Duodenal mucosa (tissue), 2 donors: ENCODE data around the gene SIK2.

Experiments
- H3K27ac ChIP-seq: one replicate; pipeline ENCODE4 v1.7.0; 2013; ENCODE audit warnings: low read depth, low read length
- H3K27me3 ChIP-seq, 2 donors: one replicate each; pipeline ENCODE4 v1.7.0; 2013; ENCODE audit warnings: low read length in 2 of 2, control low read depth in 1 of 2; ENCODE audit not compliant: insufficient read depth in 2 of 2, control insufficient read depth in 1 of 2
- H3K36me3 ChIP-seq, 2 donors: one replicate each; pipeline ENCODE4 v1.7.0; 2013; ENCODE audit warnings: low read length in 2 of 2, control low read depth in 1 of 2; ENCODE audit not compliant: insufficient read depth in 2 of 2, control insufficient read depth in 1 of 2
- H3K4me1 ChIP-seq, 2 donors: one replicate each; pipeline ENCODE4 v1.7.0; 2013; ENCODE audit warnings: low read length in 2 of 2, control low read depth in 1 of 2; ENCODE audit not compliant: insufficient read depth in 2 of 2, control insufficient read depth in 1 of 2
- H3K4me3 ChIP-seq, 2 donors: one replicate each; pipeline ENCODE4 v1.7.0; 2013; ENCODE audit warnings: low read length in 2 of 2, low read depth in 1 of 2
- H3K9ac ChIP-seq, 2 donors: one replicate each; pipeline ENCODE4 v1.7.0; 2013; ENCODE audit warnings: low read length in 2 of 2, low read depth in 1 of 2
- H3K9me3 ChIP-seq, 2 donors: one replicate each; pipeline ENCODE4 v1.7.0; 2013; ENCODE audit warnings: low read length in 2 of 2, control low read depth in 1 of 2; ENCODE audit not compliant: control insufficient read depth in 1 of 2

The SIK2 gene

GRCh38 chr11:111581341-111581740, 20.9 kb upstream of the SIK2 start:
- H3K4me1 ChIP-seq = no peaks in the 10 kb centered on the region
- no peak overlapping the region for H3K9ac ChIP-seq
- H3K27ac ChIP-seq = no peak overlapping the region
- no peaks in the 10 kb centered on the region for H3K9me3 ChIP-seq
- no peaks in the 10 kb centered on the region for H3K27me3 ChIP-seq
- no peak overlapping the region for H3K4me3 ChIP-seq
- no peaks in the 10 kb centered on the region for H3K36me3 ChIP-seq

GRCh38 chr11:111582163-111582562, 20.1 kb upstream of the SIK2 start:
- no peak overlapping the region for H3K9ac ChIP-seq
- H3K9me3 ChIP-seq = no peaks in the 10 kb centered on the region
- no peaks in the 10 kb centered on the region for H3K4me1 ChIP-seq
- H3K36me3 ChIP-seq = no peaks in the 10 kb centered on the region
- H3K27ac ChIP-seq = no peak overlapping the region
- H3K27me3 ChIP-seq = no peaks in the 10 kb centered on the region
- no peak overlapping the region for H3K4me3 ChIP-seq

DNA sequence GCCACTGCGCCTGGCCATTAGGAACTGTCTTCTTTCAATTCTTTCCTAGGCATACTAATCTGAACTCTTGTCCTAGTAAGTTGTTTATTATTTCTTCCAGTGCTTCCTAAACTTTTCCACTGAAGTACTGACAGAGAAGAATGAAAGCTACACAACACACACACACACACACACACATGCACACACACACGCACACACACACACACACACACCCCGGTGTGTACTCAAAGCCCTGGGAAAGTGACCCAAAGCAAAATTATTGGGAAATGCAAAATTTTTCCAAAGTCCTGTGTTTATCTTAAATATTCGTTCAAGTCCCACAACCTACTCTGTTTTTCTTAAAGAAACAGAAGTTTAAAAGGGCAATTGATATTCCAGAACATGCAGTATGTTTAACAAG, 19.4 kb upstream of the SIK2 start:
- Histone ChIP-seq H3K9me3 (no peaks in the 10 kb centered on the region), H3K36me3 (no peaks in the 10 kb centered on the region), H3K27ac (no peak overlapping the region), H3K4me3 (no peak overlapping the region), H3K4me1 (no peaks in the 10 kb centered on the region), H3K27me3 (no peaks in the 10 kb centered on the region), H3K9ac (no peak overlapping the region)

DNA sequence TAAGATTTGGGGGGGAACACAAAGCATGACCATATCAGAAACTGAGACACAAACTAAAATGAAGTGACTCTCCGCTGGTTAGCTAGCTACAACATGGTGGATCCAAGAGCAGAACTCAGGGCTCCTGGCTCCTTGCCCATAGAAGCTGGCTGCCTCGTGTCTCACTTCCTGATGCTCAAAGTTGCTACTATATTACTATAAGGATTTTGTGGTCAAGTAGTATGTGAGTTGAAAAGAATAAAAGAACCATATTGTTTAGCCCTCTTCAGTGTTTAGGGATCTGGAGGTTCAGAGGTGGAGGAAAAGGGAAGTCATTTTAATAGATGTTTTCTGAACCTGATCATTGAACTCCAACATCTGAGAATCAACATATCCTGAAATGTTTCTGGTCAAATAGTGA, 16.9 kb upstream of the SIK2 start:
- Histone ChIP-seq H3K27me3 (no peaks in the 10 kb centered on the region), H3K27ac (no peak overlapping the region), H3K4me1 (peaks cover 0 to 5% of the 10 kb centered on the region in 2 donors), H3K9ac (no peak overlapping the region), H3K9me3 (no peaks in the 10 kb centered on the region), H3K4me3 (no peak overlapping the region), H3K36me3 (no peaks in the 10 kb centered on the region)

DNA sequence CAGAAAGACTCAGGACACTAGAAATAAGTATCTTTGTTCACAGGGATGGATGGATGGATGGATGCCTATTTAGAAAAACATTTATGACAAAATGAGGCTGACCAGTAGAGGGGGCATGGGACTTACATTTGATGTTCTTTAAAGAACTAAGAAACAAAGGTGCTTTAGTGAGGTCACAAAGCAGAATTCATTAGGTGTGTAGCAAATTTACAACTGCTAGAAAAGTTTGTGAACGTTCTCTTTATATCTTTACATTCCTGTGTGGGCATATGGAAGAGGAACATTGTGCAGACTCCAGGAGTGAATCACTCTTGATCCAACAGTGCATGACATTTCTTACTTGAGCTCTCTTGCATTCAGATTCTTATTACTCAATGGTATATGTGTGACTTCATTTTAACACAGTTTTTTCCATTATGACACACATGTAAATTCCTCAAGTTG, 15.8 kb upstream of the SIK2 start:
- no peak overlapping the region for H3K4me3 ChIP-seq
- no peaks in the 10 kb centered on the region for H3K27me3 ChIP-seq
- no peaks in the 10 kb centered on the region for H3K9me3 ChIP-seq
- no peak overlapping the region for H3K27ac ChIP-seq
- no peaks in the 10 kb centered on the region for H3K36me3 ChIP-seq
- no peak overlapping the region for H3K9ac ChIP-seq
- H3K4me1 ChIP-seq = peaks cover 0 to 6% of the 10 kb centered on the region in 2 donors

- no peak overlapping the region for H3K27ac ChIP-seq
- H3K4me3 ChIP-seq = no peak overlapping the region
- no peaks in the 10 kb centered on the region for H3K27me3 ChIP-seq
- H3K4me1 ChIP-seq = peaks cover 0 to 6% of the 10 kb centered on the region in 2 donors
- no peaks in the 10 kb centered on the region for H3K9me3 ChIP-seq
- no peak overlapping the region for H3K9ac ChIP-seq
- no peaks in the 10 kb centered on the region for H3K36me3 ChIP-seq
These were observed 13.1 kb upstream of the SIK2 start for GRCh38 chr11:111589114-111589513.

- Histone ChIP-seq H3K9me3 (no peaks in the 10 kb centered on the region), H3K27me3 (no peaks in the 10 kb centered on the region), H3K4me1 (peaks cover 0 to 6% of the 10 kb centered on the region in 2 donors), H3K27ac (no peak overlapping the region), H3K9ac (no peak overlapping the region), H3K36me3 (no peaks in the 10 kb centered on the region), H3K4me3 (no peak overlapping the region)
These were observed 12.3 kb upstream of the SIK2 start for GRCh38 chr11:111589886-111590499.

- peaks cover 0 to 6% of the 10 kb centered on the region in 2 donors for H3K4me1 ChIP-seq
- H3K9me3 ChIP-seq = no peaks in the 10 kb centered on the region
- no peaks in the 10 kb centered on the region for H3K27me3 ChIP-seq
- no peak overlapping the region for H3K4me3 ChIP-seq
- no peak overlapping the region for H3K9ac ChIP-seq
- H3K27ac ChIP-seq = no peak overlapping the region
- no peaks in the 10 kb centered on the region for H3K36me3 ChIP-seq
These were observed 10.9 kb upstream of the SIK2 start for GRCh38 chr11:111591187-111591960.

DNA sequence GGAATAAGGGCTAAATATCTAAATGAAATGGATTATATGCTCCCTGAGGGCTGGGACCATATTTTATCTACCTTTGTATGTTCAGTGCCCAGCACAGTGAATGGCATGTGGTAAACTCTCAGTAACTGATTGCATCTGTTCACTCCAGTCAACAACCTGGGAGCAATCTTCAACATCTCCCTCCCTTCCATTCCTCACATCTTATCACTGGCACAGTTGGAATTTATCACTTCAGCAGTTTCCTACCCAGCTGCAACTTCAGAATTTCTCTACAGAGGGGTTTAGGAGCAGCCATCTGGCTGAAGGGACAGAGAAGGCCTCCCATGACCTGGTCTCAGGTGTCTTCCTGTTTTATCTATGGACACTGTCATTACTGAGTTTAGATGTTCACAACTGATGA, 9.8 kb upstream of the SIK2 start:
- H3K4me1 ChIP-seq = peaks cover 0 to 6% of the 10 kb centered on the region in 2 donors
- no peaks in the 10 kb centered on the region for H3K27me3 ChIP-seq
- no peaks in the 10 kb centered on the region for H3K9me3 ChIP-seq
- no peak overlapping the region for H3K27ac ChIP-seq
- no peaks in the 10 kb centered on the region for H3K36me3 ChIP-seq
- H3K4me3 ChIP-seq = no peak overlapping the region
- no peak overlapping the region for H3K9ac ChIP-seq

GRCh38 chr11:111596319-111596718, 5.9 kb upstream of the SIK2 start:
- no peaks in the 10 kb centered on the region for H3K27me3 ChIP-seq
- H3K4me3 ChIP-seq = no peak overlapping the region
- H3K4me1 ChIP-seq = peaks cover 0 to 2% of the 10 kb centered on the region in 2 donors
- H3K27ac ChIP-seq = no peak overlapping the region
- H3K9ac ChIP-seq = no peak overlapping the region
- H3K9me3 ChIP-seq = no peaks in the 10 kb centered on the region
- H3K36me3 ChIP-seq = no peaks in the 10 kb centered on the region
